ENCODE results near the gene PLEKHA1. TPM values are rescaled to one million over a fixed set of nuclear protein-coding genes. Genes with fewer than 3 reads are reported as not detected.

PLEKHA1 gene
- total RNA-seq, 1 experiment from 2014 or later: 10.0 TPM

DNA sequence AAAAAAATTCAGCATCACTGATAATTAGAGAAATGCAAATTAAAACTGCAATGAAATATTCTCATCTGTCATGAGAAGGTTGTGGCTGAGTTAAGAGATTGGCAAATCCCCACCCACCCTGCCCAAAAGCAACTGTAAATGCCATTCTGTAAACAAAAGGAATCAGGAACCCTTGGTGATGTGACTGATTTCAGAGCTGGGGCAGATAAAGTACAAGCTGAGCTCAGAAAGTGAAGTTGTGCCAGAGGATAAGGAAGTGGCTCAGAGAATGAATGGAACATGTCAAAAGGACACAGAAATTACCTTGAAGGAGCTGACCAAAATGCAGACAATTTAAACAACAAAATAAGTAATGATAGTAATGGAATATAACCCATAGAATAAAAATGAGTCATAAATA is 47.2 kb downstream of the PLEKHA1 start:
- DNase-seq (ENCODE audit: low read depth): no peak

- DNase-seq (ENCODE audit: low read depth): no peak
Observed at GRCh38 chr10:122422266-122422989, 47.9 kb downstream of the PLEKHA1 start.

- no peak for DNase-seq (ENCODE audit: low read depth)
Observed at GRCh38 chr10:122424059-122424458, 49.6 kb downstream of the PLEKHA1 start.

- no peak for DNase-seq (ENCODE audit: low read depth)
Observed at GRCh38 chr10:122426829-122427228, 52.3 kb downstream of the PLEKHA1 start.

DNA sequence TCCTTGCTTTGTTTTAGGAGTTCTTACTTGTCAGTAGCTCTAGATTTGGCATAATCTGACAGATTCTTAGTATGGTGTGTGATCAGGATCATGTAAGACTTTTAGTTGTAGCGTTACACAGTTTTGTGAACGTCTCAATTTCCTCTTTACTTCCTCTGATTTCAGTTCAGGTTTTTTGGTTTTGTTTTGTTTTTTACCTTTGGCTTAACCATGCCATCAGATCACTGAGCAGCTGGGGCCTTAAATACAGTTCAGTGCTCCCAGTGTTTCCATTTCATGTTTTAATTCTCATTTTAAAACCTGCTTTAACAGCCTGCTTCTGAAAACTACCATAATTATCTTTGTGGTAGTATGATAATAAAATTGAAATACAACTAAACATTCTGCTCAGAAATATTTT is 52.8 kb downstream of the PLEKHA1 start:
- DNase-seq (ENCODE audit: low read depth): no peak

DNA sequence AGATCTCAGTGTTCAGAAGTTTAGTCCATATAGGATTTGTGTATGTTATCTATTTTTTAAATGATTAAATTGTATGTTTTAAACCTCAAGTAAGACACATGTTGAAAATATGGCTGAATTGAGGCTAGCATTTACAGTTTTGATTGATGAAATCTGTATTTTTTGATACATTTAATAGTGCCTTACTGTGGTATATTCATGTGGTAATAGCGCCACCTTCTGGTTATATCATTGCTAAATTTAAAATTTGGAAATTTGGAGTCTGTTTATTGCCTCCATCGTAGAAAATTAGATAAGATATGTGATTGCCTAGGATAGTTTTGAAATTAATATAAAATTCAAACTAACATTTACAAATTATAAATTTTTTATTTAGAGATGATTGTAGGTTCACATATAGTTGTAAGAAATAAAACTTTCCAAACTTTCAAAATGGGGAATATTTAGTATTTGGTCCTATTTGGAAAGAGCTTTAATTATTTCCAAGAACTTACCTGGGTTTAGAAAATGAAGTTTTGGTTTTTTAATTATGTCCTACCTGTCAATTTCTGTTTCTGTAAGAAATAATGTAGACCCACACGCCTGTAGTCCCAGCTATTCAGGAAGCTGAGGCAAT is 60.8 kb downstream of the PLEKHA1 start:
- DNase-seq (ENCODE audit: low read depth): peak; percentile 37

GRCh38 chr10:122441961-122442360 is 67.5 kb downstream of the PLEKHA1 start:
- DNase-seq (ENCODE audit: low read depth): peak; percentile 77

DNA sequence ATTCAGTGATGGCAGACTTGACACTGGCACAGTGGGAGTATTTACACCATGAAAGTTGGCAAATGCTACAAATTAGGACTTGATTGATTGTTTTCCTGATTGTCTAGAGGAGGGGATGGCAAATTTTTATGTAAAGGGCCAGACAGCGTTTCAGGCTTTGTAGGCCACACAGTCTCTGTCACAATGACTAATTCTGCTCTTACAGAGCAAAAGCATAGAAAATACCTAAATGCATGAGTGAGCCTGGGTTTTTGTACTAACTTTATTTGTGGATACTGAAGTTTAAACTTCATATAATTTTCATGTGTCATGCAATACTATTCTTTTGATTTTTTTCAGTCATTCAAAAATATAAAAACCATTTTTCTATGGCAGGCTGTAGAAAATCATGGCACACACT is 71.0 kb downstream of the PLEKHA1 start:
- DNase-seq (ENCODE audit: low read depth): no peak

GRCh38 chr10:122445904-122446303 is 71.4 kb downstream of the PLEKHA1 start:
- no peak for DNase-seq (ENCODE audit: low read depth)

DNA sequence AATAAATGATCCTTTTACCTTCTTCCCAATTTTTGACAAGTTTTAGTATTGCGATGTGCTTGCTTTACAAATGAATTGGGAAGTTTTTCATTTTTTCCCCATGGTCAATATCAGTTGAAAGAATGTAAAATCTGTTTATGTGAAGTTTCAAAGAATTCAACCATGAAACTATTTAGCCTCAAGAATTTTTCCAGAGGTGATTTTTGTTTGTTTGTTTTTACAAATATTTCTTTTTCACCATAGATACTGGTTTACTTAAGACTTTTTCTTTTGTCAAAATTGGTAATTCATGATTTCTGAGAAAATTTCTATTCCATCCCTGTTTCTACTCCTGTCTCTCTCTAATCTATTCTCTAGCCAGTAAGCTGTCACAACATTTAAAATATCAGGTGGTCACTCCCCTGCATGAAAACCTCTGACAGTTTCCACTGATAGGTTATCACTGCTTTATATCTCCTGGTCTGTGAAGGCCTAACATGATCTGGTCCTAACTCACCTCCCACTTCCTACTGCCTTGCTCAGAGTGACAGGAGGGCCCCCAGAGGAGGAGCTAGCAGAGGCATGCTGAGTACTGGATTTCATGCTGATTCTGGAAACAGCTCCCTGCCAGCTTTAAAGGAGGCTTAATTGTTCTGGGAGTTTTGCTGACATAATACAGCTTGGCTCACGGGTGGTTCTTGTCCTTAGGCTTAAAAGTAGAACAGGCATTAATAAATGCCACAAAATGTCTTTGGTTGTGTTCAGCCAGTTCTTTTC is 72.3 kb downstream of the PLEKHA1 start:
- peak; percentile 34 for DNase-seq (ENCODE audit: low read depth)

DNA sequence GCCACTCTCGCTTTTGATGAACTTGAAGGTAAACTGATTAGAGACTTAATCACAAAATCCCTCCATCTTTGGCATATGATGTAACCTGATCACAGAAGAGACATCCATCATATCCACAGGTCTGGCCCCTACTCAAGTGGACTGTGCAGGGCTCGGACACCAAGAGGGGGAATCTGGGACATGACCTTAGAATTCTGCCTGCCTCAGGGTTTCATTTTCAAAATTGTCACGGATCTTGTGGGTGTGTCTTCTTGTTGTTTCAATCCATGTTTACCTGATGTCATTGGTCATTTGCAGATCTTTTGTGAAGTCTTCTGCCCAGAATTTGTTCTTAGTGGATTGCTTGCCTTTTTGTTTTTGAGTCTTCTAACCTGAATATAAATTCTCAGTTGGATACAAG is 74.1 kb downstream of the PLEKHA1 start:
- no peak for DNase-seq (ENCODE audit: low read depth)

GRCh38 chr10:122449153-122449552 is 74.6 kb downstream of the PLEKHA1 start:
- no peak for DNase-seq (ENCODE audit: low read depth)

- no peak for DNase-seq (ENCODE audit: low read depth)
Observed at GRCh38 chr10:122450353-122450990, 76.0 kb downstream of the PLEKHA1 start.

GRCh38 chr10:122454071-122454470 is 79.6 kb downstream of the PLEKHA1 start:
- no peak for DNase-seq (ENCODE audit: low read depth)

DNA sequence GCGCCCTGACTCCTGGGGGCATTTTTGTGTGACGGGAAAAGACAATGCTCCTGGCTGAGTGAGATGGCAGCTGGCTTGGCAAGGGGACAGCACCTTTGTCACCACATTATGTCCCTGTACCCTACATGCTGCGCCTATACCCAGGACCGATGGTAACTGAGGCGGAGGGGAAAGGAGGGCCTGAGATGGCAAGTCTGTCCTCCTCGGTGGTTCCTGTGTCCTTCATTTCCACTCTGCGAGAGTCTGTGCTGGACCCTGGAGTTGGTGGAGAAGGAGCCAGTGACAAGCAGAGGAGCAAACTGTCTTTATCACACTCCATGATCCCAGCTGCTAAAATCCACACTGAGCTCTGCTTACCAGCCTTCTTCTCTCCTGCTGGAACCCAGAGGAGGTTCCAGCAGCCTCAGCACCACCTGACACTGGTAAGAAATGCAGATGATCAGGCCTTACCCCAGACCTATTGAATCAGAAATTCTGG is 80.1 kb downstream of the PLEKHA1 start, which contains the start of gene ARMS2:
Gene ARMS2, plus strand, starts transcription at position 51 of the 478 bp plus-strand sequence. Its CDS starts 75 bp downstream, at position 126.
- no peak for DNase-seq (ENCODE audit: low read depth)

DNA sequence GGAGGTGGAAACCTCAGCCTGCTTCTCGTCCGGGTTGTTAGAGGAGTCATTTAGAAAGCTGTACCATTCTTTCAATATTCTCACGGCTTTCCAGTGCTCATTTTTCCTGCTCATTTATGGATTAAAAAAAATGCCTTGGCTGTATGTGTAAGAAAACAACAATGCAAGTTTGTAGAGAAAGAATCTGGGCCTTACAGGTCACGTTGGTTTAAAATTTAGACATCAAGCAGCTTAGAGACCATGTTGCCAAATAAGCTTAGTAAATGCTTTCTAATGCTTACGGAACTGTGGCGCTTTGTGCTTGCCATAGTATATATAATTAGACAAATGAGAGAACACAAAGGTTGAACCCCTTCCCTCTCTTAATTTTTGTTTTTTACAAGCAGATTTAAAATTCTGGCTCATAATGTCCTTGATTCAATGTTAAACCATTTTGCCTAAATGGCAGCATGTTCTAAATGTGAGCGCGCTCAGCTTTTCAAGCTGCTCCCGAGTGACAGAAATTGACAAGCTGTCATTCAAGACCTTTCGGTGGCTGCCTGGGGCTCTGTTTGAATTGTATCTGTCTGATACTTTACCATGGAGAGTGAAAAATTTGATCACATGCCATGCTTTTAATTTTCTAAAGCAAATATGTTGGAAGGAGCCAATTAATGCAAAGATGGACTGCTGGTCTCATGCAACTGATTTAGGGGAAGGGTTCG is 81.0 kb downstream of the PLEKHA1 start:
- no peak for DNase-seq (ENCODE audit: low read depth)

GRCh38 chr10:122457934-122458333 is 83.4 kb downstream of the PLEKHA1 start:
- DNase-seq (ENCODE audit: low read depth): no peak

- DNase-seq (ENCODE audit: low read depth): no peak
Observed at GRCh38 chr10:122458693-122459092, 84.2 kb downstream of the PLEKHA1 start.

GRCh38 chr10:122459561-122460273 is 85.2 kb downstream of the PLEKHA1 start:
- DNase-seq (ENCODE audit: low read depth): peak; percentile 79

DNA sequence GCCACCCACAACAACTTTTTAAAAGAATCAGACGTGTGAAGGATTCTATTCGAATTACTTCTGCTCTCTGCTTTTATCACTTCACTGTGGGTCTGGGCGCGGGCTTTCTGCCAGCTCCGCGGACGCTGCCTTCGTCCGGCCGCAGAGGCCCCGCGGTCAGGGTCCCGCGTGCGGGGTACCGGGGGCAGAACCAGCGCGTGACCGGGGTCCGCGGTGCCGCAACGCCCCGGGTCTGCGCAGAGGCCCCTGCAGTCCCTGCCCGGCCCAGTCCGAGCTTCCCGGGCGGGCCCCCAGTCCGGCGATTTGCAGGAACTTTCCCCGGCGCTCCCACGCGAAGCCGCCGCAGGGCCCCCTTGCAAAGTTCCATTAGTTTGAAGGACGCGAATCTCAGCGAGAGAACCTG is 86.4 kb downstream of the PLEKHA1 start:
- peak; percentile 35 for DNase-seq (ENCODE audit: low read depth)

DNA sequence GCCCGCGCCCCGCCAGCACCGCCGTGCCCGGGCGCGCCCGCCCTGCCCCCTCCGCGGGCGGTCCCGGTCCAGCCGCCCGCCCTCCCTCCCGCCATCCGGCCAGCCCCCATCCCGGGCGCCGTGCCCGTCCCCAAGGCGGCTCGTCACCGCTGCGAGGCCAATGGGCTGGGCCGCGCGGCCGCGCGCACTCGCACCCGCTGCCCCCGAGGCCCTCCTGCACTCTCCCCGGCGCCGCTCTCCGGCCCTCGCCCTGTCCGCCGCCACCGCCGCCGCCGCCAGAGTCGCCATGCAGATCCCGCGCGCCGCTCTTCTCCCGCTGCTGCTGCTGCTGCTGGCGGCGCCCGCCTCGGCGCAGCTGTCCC is 86.8 kb downstream of the PLEKHA1 start, which contains the start of gene HTRA1:
Gene HTRA1, plus strand, starts transcription at position 187 of the 362 bp plus-strand sequence. Its CDS starts 100 bp downstream, at position 287.
- peak; percentile 77 for DNase-seq (ENCODE audit: low read depth)

All from RPMI7951 (cell line).